HepG2 (cell line): ENCODE measurements around the gene BPIFB4. TPM values are rescaled to one million over a fixed set of nuclear protein-coding genes. Genes with fewer than 3 reads are reported as not detected.
A peak's percentile ranks its signal among the peaks of the same experiment; 100 is the strongest.

Experiments used
- ADNP ChIP-seq: sonication (generic); formaldehyde crosslinking; IDR thresholded peaks from 2 replicates; pipeline ENCODE4 v1.4.0; 2020; ENCODE audit warnings: missing genetic modification reagents
- AFF4 ChIP-seq: sonication (generic); formaldehyde crosslinking; IDR thresholded peaks from 2 replicates; pipeline ENCODE4 v1.4.0; 2020; ENCODE audit warnings: missing genetic modification reagents
- ATF5 ChIP-seq: sonication (generic); formaldehyde crosslinking; IDR thresholded peaks from 2 replicates; pipeline ENCODE4 v1.4.0; 2020; ENCODE audit warnings: mild to moderate bottlenecking, low read depth, missing genetic modification reagents
- CBFB ChIP-seq: sonication (generic); formaldehyde crosslinking; IDR thresholded peaks from 2 replicates; pipeline ENCODE4 v1.4.0; 2020; ENCODE audit warnings: missing genetic modification reagents
- DBP ChIP-seq: sonication (generic); formaldehyde crosslinking; IDR thresholded peaks from 2 replicates; pipeline ENCODE4 v1.4.0; 2020; ENCODE audit warnings: missing genetic modification reagents; ENCODE audit errors: not compliant biosample characterization
- GLI4 ChIP-seq: sonication (generic); formaldehyde crosslinking; IDR thresholded peaks from 2 replicates; pipeline ENCODE4 v1.5.1; 2020; ENCODE audit warnings: missing genetic modification reagents, mild to moderate bottlenecking, moderate library complexity, borderline replicate concordance
- IKZF4 ChIP-seq: sonication (generic); formaldehyde crosslinking; IDR thresholded peaks from 2 replicates; pipeline ENCODE4 v1.5.1; 2020; ENCODE audit warnings: borderline replicate concordance, mild to moderate bottlenecking, low read depth, missing genetic modification reagents; ENCODE audit errors: not compliant biosample characterization
- LCORL ChIP-seq, 2 experiments: fragments of 450-650 bp in 1 of 2; sonication (generic) in 1 of 2; formaldehyde crosslinking in 1 of 2; IDR thresholded peaks; 2 replicates each; pipeline versions ENCODE4 v1.5.0 to v1.6.1; 2017 to 2020; ENCODE audit warnings: antibody characterized with exemption in 1 of 2, missing genetic modification reagents in 1 of 2
- NFE2 ChIP-seq: sonication (generic); formaldehyde crosslinking; IDR thresholded peaks from 2 replicates; pipeline ENCODE4 v1.4.0; 2020; ENCODE audit warnings: missing genetic modification reagents
- SRY ChIP-seq: sonication (generic); formaldehyde crosslinking; IDR thresholded peaks from 2 replicates; pipeline ENCODE4 v1.8.0; 2022; ENCODE audit warnings: mild to moderate bottlenecking, missing genetic modification reagents
- TFE3 ChIP-seq: IDR thresholded peaks from 2 replicates; pipeline ENCODE4 v1.6.1; 2016
- YEATS2 ChIP-seq: sonication (generic); formaldehyde crosslinking; IDR thresholded peaks from 2 replicates; pipeline ENCODE4 v1.4.0; 2020; ENCODE audit warnings: missing genetic modification reagents, borderline replicate concordance
- ZBTB21 ChIP-seq: sonication (generic); formaldehyde crosslinking; IDR thresholded peaks from 2 replicates; pipeline ENCODE4 v1.4.0; 2020; ENCODE audit warnings: missing genetic modification reagents
- ZNF335 ChIP-seq: sonication (generic); formaldehyde crosslinking; IDR thresholded peaks from 2 replicates; pipeline ENCODE4 v1.4.0; 2020; ENCODE audit warnings: missing genetic modification reagents
- ZNF558 ChIP-seq: sonication (generic); formaldehyde crosslinking; IDR thresholded peaks from 2 replicates; pipeline ENCODE4 v1.9.0; 2022; ENCODE audit warnings: mild to moderate bottlenecking, missing genetic modification reagents, borderline replicate concordance
- ZNF770 ChIP-seq: sonication (generic); formaldehyde crosslinking; IDR thresholded peaks from 2 replicates; pipeline ENCODE4 v1.5.0; 2020; ENCODE audit warnings: mild to moderate bottlenecking, missing genetic modification reagents
- ZNF773 ChIP-seq: sonication (generic); formaldehyde crosslinking; IDR thresholded peaks from 2 replicates; pipeline ENCODE4 v1.4.0; 2020; ENCODE audit warnings: missing genetic modification reagents, borderline replicate concordance
- ZSCAN25 ChIP-seq: sonication (generic); formaldehyde crosslinking; IDR thresholded peaks from 2 replicates; pipeline ENCODE4 v1.8.0; 2022; ENCODE audit warnings: mild to moderate bottlenecking, missing genetic modification reagents
- ZSCAN5A ChIP-seq: sonication (generic); formaldehyde crosslinking; IDR thresholded peaks from 2 replicates; pipeline ENCODE4 v1.8.0; 2022; ENCODE audit warnings: mild to moderate bottlenecking, missing genetic modification reagents, borderline replicate concordance
- polyA plus RNA-seq, 8 experiments: library from polyadenylated mRNA; depleted of rRNA in 3 of 8; stranded (reverse) in 7 of 8; unstranded in 1 of 8; fragments of >200 nt; fragmentation: Illumina TruSeq in 4 of 8; extraction: Trizol in 4 of 8; gene quantifications; 2 replicates each; pipeline versions ENCODE4 v1.2.1 to v1.2.3, GENCODE V29; 2011 to 2016; ENCODE audit warnings: low read depth in 4 of 8, missing spikeins in 1 of 8, mixed read lengths in 1 of 8; ENCODE audit not compliant: insufficient read depth in 1 of 8
- total RNA-seq, 5 experiments: library from RNA; depleted of rRNA; stranded (reverse); fragments of >200 nt; fragmentation: Illumina TruSeq; extraction: Trizol; gene quantifications; 2 replicates each; pipeline ENCODE4 v1.2.3, GENCODE V29; 2016; ENCODE audit warnings: low read depth in 1 of 5

Gene BPIFB4
- total and polyA plus RNA-seq, 2 of the 13 experiments (the other 11 are each of a cell fraction or from before 2014, with no cell fraction given), result 0.09 TPM; not detected in 1

- peak; percentile 48; the same call in 1 of the 2 replicates for TF ChIP-seq TFE3 (CRISPR knock-in tag)
- no peak for TF ChIP-seq LCORL (IDR thresholded peaks at IDR 0.05)
- no peak for TF ChIP-seq LCORL (CRISPR knock-in tag; IDR thresholded peaks at IDR 0.05)
- no peak for TF ChIP-seq ZNF335 (CRISPR knock-in tag)
- TF ChIP-seq NFE2, result no peak
- TF ChIP-seq ZNF558 (CRISPR knock-in tag), result no peak
- 0 out of 2 replicates have a peak, but pooled peaks have one; percentile 28 for TF ChIP-seq ADNP (CRISPR knock-in tag)
- TF ChIP-seq ZSCAN5A (CRISPR knock-in tag), result no peak
- TF ChIP-seq YEATS2 (CRISPR knock-in tag), result no peak
- peak; percentile 29; the same call in 1 of the 2 replicates for TF ChIP-seq CBFB (CRISPR knock-in tag)
- TF ChIP-seq ATF5, result no peak
- no peak for TF ChIP-seq SRY (CRISPR knock-in tag)
- 0 out of 2 replicates have a peak, but pooled peaks have one; percentile 45 for TF ChIP-seq ZSCAN25 (CRISPR knock-in tag)
- TF ChIP-seq DBP, result no peak
- no peak for TF ChIP-seq IKZF4 (CRISPR knock-in tag)
- TF ChIP-seq GLI4, result no peak
- TF ChIP-seq ZNF770, result no peak
- TF ChIP-seq ZBTB21 (CRISPR knock-in tag), result no peak
- TF ChIP-seq AFF4 (CRISPR knock-in tag), result no peak
- no peak for TF ChIP-seq ZNF773 (CRISPR knock-in tag)
Measured at GRCh38 chr20:33043731-33044181, 35.7 kb upstream of the BPIFB4 start (continued).
